GM12801 (cell line): ENCODE data around the gene SHANK1.

Source experiments
- TF ChIP-seq, protein P1 (sequence below): IDR thresholded peaks from one replicate; pipeline ENCODE4 v1.5.1; 2011; ENCODE audit warnings: control low read depth; ENCODE audit not compliant: insufficient read length; ENCODE audit errors: extremely low read depth

The SHANK1 gene

DNA sequence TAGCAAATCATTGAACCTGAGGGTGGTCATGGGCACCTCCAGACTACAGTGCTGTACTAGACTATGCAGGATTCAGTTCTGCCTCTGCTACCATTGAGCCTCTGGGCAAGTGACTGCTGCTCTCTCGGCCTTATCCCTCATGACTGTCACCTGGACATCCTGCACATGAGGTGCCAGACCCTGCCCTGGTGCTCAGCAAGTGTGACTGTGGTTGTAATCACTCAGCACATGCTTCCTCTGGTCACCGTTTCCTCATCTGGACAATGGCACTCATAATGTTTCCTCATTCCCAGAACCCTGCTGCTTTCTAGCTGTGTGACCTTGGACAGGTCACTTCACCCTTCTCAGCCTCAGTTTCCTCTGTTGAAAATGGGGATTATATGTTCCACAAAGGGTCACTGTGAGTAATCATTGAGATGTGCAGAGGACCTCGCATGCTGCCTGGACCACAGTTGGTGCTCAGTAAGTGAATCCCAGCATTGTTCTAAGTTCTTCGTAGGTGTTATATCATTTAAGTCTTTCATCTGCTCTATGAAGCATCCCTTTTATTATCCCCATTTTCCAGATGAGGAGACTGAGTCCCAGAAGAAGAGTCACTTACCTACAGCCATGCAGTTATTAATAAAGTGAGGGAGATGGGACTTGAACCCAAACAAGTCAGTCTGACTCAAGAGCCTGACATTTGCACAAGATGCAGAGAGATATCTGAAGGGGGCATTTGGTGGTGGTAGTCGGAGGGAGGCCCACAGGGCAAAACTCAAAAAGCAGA lies 83.1 kb downstream of the SHANK1 start:
- TF ChIP-seq, protein P1, sequence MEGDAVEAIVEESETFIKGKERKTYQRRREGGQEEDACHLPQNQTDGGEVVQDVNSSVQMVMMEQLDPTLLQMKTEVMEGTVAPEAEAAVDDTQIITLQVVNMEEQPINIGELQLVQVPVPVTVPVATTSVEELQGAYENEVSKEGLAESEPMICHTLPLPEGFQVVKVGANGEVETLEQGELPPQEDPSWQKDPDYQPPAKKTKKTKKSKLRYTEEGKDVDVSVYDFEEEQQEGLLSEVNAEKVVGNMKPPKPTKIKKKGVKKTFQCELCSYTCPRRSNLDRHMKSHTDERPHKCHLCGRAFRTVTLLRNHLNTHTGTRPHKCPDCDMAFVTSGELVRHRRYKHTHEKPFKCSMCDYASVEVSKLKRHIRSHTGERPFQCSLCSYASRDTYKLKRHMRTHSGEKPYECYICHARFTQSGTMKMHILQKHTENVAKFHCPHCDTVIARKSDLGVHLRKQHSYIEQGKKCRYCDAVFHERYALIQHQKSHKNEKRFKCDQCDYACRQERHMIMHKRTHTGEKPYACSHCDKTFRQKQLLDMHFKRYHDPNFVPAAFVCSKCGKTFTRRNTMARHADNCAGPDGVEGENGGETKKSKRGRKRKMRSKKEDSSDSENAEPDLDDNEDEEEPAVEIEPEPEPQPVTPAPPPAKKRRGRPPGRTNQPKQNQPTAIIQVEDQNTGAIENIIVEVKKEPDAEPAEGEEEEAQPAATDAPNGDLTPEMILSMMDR = no peak

DNA sequence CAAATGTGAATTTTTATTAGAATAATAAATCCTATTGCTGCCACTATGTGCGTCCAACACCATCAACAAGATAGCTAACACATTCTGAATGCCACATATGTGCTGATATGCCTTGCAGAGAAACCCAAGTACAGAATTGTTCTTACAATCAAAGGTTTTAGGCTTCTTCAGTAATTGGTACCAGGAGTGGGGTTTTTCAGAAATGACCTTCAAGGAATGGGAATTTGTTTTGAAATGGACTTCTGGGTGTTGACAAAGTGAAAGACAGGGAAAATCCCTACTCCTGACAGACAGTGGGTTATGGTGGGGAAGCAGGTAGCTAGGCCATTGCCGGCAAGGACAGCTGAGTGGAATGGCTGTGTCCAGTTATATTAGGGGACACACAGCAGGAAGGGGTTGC lies 85.6 kb downstream of the SHANK1 start:
- TF ChIP-seq, protein P1 = no peak

DNA sequence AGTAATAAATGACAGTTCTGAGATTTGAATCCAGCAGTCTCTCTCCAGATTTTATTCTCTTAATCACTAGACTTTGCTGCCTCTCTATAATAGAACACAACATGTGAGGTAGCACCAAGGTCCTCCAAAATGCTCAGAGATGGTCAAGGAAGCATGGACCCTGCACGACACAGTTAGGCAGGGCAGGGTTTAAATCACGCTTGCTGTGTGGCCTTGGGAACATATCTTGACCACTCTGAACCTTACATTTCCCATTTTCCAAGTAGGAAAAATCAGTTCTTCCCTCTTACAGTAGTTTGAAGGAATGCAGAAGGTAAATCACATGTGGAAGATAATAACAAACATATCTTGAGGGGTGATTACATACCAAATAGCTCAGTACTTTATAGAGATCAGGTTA lies 86.2 kb downstream of the SHANK1 start:
- TF ChIP-seq, protein P1 = no peak

DNA sequence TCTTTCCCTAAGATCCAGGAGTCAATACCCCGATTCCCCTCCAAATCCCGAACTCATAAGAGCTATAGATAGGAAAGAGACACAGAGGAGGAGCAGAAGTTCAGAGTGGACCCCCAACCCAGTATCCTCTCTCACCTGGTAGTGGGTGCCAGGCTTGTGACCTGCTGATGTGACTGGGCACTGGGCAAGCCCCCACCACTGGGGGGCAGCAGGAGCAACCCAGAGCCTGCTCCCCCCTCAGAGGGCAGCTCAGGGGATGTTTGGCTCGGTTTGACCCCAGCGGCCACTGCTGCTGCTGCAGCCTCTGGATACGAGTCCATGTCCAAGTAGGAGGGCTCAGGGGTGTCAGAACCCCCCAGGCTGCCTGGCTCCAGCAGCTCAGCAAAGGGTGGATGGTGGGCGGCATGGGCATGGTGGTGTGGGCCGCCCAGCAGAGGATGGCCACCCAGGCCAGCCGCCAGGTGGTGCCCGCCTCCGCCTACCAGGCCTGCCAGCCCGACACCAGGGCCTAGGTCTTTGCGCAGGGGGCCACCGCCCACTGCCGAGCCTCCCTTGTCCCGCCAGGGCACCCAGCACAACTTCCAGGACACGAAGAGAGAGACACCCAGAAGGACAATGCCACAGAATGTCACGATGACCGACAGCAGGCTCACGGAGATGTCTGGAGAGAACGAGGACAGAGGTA lies 87.3 kb downstream of the SHANK1 start:
- TF ChIP-seq, protein P1 = no peak

DNA sequence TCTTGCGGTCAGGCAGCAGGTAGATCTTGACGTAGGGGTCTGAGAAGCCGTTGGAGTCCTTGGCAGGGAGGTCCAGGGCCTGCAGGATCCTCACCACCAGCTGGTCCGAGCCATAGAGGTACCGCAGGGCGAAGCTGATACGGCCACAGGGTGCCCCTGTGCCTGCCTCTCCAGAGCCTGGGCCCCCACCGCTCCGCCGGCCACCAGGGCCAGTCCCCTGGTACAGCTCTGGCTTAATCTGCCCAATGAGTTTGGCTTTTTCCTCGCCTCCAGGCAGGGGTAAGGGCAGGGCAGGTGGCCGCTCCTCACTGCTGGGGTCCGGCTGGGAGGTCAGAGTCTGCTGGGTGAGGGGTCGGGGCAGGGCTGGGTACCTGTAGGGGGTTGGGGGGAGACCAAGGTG lies 89.8 kb downstream of the SHANK1 start:
- TF ChIP-seq, protein P1 = no peak

DNA sequence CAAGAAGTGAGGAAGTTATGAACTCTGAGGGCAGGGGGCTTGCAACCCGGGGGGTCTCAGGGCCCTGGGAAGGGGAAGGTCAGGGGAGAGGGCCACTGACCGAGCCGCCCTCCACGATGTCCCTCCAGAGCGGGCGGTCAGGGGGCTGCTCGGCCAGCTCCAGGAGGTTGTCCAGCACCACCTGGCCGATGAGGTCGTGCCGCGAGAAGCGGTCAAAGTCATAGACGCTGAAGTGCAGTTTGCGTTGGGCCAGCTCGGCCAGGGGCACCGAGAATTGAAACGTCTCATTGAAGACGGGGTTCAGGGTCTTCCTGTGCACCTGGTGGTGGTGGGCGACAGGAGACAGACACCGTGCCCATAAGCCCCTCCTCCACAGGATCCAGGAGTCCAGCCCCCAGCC lies 90.4 kb downstream of the SHANK1 start:
- TF ChIP-seq, protein P1 = no peak

DNA sequence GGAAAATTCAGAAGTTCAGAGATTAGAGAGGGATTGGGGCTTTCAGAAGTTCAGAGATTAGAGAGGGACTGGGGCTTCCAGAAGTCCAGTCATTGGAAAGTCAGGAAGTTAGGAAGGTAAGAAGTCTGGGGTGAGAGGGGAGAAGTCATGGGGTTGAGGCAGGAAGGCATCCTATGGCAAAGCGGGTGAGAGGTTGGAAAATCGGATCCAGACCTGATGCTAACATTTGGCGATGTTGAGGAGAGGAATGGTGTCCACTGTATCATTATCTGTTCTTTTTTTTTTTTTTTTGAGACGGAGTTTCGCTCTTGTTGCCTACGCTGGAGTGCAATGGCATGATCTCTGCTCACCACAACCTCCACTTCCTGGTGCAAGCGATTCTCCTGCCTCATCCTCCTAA lies 91.1 kb downstream of the SHANK1 start:
- TF ChIP-seq, protein P1 = no peak
